GM19035 (cell line): Measurements from ENCODE around the gene SHD.

Experiments used
- ATAC-seq: cut with Tn5 transposase; IDR thresholded peaks from one replicate; pipeline ENCODE4 v1.9.1; 2021; ENCODE audit not compliant: unreplicated experiment

The SHD gene

DNA sequence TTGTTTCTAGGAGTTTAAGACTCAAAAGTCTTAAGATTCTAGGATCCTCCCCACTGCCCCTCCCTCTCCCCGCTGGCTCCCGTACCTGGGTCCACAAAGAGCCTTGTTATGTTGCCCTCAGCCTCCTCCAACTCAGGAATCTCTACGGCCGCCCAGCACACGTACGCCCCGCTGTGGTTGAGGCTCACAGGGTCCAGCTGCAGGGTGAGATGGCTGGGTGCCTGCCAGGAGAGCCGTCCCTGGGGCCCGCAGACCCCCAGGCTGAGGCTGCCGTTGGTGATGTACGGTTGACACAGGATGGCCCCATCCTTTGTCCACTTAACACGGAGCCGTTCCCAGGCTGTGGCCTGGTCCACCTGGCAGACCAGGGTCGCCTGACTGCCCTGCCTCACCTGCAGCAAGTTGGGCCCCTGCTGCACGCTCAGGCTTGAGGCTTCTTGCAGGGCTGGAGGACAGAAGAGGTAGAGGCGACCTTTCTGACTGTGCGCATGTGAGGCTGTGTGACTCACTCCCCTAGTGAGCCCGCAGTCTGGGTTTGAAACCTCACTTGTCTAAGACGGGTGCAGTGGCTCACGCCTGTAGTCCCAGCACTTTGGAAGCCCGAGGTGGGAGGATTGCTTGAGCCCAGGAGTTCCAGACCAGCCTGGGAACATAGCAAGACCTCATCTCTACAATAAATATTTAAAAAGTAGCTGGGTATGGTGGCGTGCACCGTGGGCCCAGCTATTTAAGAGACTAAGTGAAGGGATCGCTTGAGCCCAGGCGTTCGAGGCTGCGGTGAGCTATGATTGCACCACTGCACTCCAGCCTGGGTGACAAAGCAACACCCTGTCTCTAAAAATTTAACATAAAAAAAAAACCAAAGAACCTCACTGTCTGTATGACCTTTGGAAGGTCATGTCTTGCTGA is 19.1 kb downstream of the SHD start:
- no peak for ATAC-seq

DNA sequence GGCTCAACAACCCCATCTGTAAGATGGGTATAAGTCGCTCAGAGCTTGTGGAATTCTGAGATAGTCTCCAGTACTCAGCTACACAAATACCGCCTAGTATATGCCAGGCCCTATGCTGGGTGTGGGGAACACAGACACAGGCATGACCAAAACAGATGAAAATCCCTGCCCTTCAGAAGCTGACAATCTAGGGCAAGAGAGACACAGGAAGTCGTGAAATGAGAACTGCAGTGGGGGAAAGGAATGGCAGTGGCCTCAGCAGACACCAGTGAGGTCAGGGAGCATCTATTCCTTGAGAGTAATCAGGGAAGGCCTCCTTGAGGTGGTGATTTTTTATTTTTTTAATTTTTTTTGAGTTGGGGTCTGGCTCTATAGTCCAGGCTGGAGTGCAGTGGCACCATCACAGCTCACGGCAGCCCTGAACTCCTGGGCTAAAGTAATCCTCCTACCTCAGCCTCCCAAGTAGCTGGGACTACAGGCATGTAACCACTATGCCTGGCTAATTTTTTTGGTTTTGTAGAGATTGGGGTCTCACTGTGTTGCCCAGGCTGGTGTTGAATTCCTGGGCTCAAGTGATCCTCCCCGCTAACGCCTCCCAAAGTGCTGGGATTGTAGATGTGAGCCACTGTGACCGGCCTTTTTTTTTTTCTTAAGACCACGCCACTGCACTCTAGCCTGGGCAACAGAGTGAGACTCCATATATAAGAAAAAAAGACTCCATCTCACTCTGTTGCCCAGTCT is 19.9 kb downstream of the SHD start:
- ATAC-seq = no peak

DNA sequence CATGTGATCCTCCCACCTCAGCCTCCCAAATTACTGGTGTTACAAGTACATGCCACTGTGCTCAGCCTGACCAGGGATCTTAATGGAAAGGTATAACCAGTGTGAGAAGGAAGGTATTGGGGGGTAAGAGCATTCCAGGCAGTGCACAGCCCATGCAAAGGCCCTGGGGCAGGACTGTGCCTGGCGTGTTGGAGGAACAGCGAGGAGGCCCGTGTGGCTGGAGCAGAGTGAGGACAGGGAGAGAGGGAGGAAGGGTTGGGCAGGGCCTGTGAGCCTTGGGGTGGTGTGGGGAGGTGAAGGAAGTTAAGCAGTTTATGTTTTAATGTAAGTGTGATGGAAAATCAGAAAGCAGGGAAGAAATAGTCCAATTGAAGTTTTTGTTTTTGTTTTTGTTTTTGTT is 21.5 kb downstream of the SHD start:
- no peak for ATAC-seq

DNA sequence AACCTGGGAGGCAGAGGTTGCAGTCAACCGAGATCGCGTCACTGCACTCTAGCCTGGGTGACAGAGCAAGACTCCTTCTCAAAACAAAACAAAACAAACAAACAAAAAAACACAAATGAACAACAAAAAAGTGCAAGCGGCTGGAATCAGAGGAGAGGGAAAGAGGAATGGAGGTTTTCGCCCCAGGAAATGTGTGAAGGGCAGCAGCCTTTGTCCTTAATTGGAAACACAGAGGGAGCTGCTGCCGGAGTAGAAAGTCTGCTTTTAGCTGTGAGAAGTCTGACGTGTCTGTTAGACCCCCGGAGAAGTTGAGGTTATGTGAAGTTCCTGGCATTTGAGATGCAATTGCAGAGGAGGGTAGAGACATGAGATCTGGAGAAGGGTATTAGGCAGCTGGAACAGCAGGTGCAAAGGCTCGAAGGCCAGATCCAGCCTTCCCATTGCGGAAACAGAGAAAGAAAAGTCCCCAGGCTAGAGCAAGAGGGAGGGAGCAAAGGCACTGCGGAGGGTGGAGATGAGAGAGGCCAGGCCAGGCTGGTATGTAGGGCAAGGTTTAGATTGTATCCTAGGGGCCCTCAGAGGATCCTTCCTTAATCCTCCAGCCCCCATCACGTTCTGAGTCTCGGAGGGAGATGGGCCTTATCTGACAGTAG is 22.6 kb downstream of the SHD start:
- ATAC-seq = no peak

DNA sequence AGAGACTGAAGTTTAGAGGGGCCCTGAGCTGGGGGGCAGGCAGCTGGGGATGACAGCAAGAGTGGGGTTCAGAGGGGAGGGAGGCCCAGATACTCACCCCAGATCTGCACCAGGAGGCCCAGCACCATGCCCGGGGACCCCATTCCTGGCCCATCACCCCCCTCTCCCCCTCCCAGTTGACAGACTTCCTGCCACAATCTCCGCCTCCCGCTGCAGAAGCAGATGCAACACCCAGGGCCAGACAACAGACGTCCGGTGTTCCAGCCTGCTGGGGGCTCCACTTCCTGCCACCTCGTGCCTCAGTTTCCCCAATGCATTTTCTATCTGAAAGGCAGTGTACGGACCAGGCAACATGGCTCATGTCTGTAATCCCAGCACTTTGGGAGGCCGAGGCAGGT is 23.2 kb downstream of the SHD start, which contains the start of gene TMIGD2:
TMIGD2 (minus strand) TSS at position 147 of the 398 bp plus-strand sequence; CDS start at position 143, 4 bp downstream.
- ATAC-seq = no peak

DNA sequence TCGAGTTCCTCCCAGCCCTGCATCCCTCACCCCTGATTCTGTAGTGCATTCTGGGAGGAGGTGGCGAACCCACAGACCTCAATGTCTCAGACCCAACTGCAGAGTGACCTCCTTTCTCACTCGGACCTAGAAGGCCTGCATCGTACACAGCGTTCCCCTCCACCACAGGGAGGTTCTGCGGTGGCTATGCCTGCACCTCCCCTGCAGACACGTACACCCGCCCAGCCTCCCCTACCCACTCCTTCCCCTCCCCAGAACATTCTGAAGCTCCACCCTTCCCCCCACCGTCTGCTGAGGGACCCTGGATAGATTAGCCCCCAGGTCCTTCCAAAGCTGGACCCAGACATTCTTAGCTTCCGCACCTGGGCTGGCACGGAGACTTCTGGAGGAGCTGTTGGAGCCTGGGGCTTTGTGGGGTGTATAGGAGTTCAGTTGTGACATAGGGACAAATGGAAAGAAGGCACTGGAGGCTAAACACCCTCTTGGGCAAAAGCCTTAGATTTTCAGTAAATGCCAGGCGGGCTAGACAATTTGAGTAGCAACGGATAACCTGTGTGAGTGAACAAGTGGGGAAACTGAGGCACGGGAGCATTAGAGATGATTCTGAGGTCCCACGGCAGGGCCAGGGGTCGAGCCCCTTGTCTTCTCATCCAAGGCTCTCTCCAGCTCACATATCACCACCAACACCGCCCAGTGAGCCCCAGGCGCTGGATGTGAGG is 24.9 kb downstream of the SHD start:
- ATAC-seq = no peak

DNA sequence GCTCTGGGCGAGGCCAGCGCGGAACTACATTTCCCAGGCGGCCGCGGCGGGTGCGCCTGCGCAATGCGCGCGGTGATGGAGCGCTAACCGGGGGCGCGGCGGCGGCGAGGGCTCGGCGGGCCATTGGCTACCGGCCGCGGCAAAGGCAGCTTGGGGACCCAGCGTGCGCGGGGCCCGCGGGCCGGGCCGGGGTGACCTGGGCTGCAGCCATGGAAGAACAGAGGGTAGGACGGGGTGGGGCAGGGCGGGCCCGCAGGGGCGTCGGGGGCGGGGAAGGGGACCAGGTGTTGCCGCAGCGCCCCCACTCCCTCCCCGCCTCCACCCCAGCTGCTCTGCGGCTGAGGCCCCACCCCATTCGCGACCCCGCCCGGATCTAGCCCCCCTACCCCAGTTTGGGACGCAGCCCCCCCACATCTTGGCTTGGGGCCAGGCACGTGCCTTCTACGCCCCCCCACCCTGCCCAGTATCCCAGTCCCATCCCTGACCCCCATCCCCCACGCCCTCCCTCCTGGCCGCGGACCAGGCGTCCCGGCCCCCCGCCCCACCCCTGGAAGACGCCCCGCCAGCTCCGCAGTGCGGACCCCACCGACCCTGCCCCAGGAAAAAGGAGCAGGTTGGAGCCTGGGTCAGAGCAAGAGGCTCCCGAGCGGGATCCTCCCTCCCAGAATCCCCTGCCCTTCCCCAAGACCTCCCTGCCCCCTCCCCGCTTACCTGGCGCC is 25.6 kb downstream of the SHD start, which contains the start of gene FSD1:
FSD1 (plus strand) TSS at position 61 of the 719 bp plus-strand sequence; CDS start at position 210, 149 bp downstream.
- ATAC-seq = no peak

DNA sequence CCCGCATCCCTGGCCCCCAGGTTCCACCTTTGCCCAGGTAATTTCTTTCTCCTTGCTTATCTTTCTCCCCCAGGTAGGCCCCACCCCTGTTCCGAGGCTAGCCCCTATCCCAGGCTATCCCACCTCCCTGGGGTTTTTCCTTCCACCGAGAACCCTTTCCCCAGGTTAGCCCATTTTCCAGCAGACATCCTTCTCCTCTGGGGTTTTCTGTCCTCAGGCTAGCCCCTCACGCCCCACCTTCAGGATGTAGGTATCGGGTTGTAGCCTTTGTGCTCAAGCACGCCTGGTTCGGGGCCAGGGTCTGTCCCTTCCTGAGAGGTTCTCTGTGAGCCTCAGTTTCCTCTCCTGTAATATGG is 26.2 kb downstream of the SHD start:
- no peak for ATAC-seq

DNA sequence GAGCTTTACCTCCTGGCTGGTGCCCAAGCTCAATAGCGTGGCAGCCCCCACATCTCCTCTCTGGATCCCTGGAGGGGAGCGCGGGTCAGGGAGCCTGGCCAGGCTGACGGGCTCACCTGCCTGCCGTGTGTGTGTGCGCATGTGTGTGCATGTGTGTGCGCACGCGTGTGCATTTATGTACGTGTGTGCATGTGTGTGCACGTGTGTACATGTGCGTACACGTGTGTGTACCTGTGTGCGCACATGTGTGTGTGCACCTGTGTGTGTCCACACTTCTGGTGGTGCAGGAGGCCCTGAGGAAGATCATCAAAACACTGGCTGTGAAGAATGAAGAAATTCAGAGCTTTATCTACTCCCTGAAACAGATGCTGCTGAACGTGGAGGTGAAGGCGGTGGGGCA is 26.6 kb downstream of the SHD start:
- ATAC-seq = no peak

DNA sequence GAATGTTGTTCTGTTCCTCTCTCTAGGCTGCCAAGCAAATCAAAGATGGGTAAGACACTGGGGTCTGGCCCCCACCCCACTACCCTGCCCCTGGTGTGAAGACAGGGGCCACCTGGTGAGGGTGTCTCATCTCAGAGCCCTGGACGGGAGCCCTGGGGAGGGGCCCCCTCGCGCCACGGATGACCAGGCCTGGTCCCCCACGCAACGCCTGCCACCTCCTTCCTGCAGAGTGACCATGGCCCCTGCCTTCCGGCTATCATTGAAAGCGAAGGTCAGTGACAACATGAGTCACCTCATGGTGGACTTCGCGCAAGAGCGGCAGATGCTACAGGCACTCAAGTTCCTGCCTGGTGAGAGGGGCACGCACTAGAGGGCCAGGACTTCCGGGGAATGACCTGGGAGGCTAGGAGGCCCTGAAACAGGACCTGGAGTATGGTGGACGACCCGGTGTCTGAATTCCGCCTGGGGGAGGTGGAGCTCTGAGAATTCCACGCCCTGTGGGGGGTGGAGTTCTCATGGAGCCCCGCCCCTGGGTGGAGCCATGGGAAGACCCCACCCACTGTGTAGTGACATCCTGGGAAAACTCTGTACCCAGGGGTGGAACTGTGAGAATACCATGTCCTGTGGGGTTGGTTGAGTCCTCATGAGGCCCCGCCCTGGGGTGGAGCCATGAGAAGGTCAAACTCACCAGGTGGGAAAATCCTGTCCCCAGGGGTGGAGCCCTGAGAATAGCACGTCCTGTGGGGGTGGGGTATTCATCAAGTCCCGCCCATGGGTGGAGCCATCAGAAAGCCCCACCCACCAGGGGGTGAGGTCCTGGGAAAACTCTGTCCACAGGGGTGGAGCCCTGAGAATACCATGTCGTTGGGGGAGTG is 31.4 kb downstream of the SHD start:
- ATAC-seq = no peak

GRCh38 chr19:4313847-4314490 is 34.9 kb downstream of the SHD start:
- no peak for ATAC-seq

DNA sequence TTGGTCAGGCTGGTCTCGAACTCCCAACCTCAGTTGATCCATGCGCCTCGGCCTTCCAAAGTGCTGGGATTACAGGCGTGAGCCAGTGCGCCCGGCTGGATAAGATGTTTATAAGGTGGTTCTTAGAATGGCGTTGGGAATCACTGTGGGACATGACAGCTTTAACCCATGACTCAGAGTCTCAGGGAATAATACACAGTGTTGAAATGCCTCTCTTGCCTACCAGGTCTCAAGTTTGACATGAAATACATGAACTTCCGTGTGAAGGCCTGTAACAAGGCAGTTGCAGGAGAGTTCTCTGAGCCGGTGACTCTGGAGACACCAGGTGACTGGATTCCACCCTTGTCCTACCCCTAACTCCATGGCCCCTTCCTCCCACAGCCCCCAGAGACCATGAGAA is 37.9 kb downstream of the SHD start:
- ATAC-seq = no peak

DNA sequence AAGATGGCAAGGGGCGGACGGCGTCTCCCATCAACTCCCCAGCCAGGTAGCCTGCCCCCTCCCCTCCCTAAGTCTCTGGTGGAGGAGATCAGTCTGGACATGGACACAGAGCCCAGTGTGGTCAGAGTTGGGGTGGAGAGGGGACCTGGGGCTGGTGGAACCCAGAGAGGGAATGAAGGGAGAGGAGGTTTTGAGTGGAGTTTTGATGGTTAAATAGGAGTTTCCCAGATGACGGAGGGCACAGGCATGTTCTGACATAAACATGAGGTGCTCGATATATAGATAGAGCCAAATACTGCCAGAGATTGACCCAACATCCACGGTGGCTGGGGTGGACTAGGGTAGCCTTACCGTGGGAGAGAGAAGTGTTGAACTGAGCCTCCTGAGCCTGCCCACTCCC is 39.4 kb downstream of the SHD start:
- ATAC-seq = no peak

GRCh38 chr19:4319067-4319718 is 40.1 kb downstream of the SHD start:
- no peak for ATAC-seq

- no peak for ATAC-seq
Observed at GRCh38 chr19:4320419-4320818, 41.4 kb downstream of the SHD start.

- no peak for ATAC-seq
Observed at GRCh38 chr19:4322942-4323665, 44.0 kb downstream of the SHD start.

DNA sequence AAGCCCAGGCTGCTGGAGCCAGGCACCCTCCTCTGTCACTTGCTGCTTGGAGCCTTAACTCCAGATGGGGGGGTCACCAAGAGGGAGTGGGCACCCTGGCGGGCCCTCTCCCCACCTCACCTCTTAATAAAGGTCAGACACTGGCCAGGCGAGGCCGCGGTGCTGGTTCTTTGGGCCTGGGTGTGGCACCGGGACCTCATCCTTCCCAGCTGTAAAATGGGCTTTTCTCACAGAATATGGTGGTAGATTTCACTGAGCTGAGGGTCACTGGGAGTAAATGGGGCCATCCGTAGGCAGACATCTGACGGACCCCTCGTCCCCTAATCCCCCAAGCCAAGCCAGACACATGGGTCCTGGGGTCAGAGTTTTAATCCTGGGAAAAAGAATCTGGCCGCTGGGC is 44.6 kb downstream of the SHD start:
- no peak for ATAC-seq

GRCh38 chr19:4324228-4324627 is 45.2 kb downstream of the SHD start:
- ATAC-seq = no peak
